ENCODE measurements around the gene IRF7. TPM values are rescaled to one million over a fixed set of nuclear protein-coding genes. Genes with fewer than 3 reads are reported as not detected.

The IRF7 gene
- total RNA-seq, 1 donor from 2014 or later: 10.3 TPM

DNA sequence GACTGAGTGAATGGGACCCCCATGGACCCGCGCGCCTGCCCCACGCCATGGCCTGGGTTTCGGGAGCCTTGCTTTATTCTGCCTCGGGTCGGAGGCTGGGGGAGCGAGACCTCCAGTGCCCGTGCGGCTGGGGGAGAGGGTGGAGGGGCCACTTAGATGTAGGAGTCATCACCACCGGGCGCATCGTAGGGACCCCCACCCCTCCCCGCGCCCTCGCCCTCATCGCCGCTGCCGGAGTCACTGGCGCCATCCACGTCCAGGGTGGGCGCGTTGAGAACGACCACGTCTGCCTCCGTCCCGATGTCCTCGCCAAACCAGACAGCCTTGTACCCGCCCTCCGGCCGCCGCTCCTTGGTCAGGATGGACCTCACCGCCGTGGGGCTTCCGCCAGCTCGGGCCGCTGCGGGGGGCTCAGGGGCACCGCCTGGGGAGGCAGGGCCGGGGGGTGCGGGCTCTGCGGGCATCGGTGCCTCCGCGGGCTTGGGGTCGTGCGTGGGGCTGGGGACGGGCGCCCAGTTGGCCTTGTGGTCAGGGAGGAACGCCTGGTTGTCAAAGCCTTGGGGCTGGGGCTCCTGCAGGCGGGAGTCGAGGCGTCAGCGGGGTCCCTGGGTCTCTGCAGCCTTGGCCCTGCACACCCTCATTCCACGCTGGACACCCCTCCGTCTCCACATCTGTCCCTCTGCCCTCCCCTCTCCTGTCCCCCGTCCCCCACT lies 1.6 kb upstream of the IRF7 start:
- TF ChIP-seq CTCF (IDR thresholded peaks at IDR 0.05; ENCODE audit: borderline replicate concordance): no peak
- H3K27ac ChIP-seq (replicated peaks): no peak overlapping the region
- H3K36me3 ChIP-seq: peaks cover 16% of the 10 kb centered on the region
- H3K4me3 ChIP-seq: no peak overlapping the region
- no peak for DNase-seq
- H3K9me3 ChIP-seq (replicated peaks): no peaks in the 10 kb centered on the region
- intact Hi-C loops (cut with micrococcal nuclease): no loop called here
- peaks cover 46% of the 10 kb centered on the region for H3K4me1 ChIP-seq
- no peaks in the 10 kb centered on the region for H3K27me3 ChIP-seq (ENCODE audit: low read depth)

DNA sequence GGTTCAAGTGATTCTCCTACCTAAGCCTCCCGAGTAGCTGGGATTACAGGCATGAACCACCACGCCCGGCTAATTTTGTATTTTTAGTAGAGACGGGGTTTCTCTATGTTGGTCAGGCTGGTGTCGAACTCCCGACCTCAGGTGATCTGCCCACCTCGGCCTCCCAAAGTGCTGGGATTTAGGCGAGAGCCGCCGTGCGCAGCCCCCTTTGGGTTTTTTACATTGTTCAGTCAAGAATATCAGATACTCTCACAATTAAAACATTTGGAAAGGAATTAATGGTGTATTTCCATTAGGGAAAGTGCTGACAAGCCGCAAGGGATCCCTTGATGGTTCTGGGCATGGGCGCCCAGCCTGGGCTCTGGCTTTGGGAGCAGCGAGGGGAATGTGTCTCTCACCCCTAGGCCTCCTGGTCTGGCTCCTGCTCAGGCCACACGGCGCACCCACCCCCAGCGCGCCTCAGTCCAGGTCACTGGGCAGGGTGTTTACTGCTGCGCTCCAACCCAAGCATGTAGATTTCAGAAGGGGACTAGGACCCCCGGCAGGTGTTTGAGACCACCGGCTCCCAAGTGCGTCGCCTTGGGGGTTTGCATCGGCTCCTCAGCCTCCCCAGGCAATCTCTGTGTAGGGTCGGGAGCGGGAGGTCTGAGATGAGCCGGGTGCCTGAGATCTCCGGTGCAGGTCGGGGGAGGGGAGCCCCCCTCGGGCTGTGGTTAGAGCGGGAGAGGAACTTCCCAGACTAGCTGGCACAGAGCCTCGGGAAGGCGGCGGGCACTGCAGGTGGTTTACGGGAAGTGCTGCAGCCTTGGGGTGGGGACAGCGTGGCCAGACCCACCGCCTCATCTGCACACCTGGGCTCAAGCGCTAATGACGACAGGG lies 809 bp upstream of the IRF7 start:
- intact Hi-C loops (cut with micrococcal nuclease): no loop called here
- DNase-seq: no peak
- H3K36me3 ChIP-seq: peaks cover 24% of the 10 kb centered on the region

DNA sequence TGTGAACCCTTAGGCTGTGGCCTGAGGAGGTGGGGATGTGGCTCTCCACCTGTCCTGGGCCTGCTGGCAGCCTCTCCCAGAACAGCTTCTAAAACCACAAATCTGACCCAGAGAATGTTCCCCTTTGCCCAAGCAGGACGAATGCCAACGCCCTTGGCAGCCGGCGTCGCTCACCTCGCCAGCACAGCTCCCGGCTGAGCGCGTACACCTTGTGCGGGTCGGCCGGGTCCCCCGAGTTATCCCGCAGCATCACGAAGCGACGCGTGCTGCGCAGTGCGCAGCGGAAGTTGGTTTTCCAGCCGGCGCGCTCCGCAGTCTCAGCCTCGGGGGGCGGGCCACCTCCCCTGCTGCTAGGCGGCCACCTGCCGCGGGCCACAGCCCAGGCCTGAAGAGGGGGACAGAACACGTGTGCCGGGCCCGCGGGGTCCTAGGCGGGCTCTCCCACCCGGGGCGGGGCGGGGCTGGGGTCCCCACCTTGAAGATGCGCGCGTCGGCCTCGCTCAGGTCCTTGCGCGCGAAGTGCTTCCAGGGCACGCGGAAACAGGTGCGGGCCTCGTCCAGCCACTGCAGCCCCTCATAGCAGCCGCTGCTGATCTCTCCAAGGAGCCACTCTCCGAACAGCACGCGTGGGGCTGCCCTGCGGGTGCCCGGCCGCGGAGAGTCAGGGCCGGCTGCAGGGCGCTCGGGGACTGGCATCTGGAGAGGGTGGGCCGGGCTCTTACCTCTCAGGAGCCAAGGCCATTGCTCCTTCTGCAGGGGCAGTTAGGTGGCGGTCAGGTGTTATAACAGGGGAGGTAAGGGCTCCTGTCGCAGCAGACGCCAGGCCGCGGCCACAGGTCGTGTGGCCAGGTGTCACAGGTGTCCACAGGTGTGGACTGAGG lies 887 bp downstream of the IRF7 start:
- DNase-seq: peak; percentile 52
- no peak for TF ChIP-seq CTCF (IDR thresholded peaks at IDR 0.05; ENCODE audit: borderline replicate concordance)
- intact Hi-C loops (cut with micrococcal nuclease): no loop called here
- no peaks in the 10 kb centered on the region for H3K27me3 ChIP-seq (ENCODE audit: low read depth)
- H3K36me3 ChIP-seq: peaks cover 41% of the 10 kb centered on the region
- H3K4me1 ChIP-seq: peaks cover 48% of the 10 kb centered on the region
- no peaks in the 10 kb centered on the region for H3K9me3 ChIP-seq (replicated peaks)
- H3K4me3 ChIP-seq: peak overlapping the region; percentile 87
- H3K27ac ChIP-seq (replicated peaks): peak overlapping the region; percentile 98

More for the DNA sequence above, 809 bp upstream of the IRF7 start:
- H3K4me1 ChIP-seq: peaks cover 51% of the 10 kb centered on the region
- peak overlapping the region; percentile 87 for H3K4me3 ChIP-seq
- TF ChIP-seq CTCF (IDR thresholded peaks at IDR 0.05; ENCODE audit: borderline replicate concordance): no peak
- no peaks in the 10 kb centered on the region for H3K27me3 ChIP-seq (ENCODE audit: low read depth)
- H3K27ac ChIP-seq (replicated peaks): peak overlapping the region; percentile 98
- H3K9me3 ChIP-seq (replicated peaks): no peaks in the 10 kb centered on the region

DNA sequence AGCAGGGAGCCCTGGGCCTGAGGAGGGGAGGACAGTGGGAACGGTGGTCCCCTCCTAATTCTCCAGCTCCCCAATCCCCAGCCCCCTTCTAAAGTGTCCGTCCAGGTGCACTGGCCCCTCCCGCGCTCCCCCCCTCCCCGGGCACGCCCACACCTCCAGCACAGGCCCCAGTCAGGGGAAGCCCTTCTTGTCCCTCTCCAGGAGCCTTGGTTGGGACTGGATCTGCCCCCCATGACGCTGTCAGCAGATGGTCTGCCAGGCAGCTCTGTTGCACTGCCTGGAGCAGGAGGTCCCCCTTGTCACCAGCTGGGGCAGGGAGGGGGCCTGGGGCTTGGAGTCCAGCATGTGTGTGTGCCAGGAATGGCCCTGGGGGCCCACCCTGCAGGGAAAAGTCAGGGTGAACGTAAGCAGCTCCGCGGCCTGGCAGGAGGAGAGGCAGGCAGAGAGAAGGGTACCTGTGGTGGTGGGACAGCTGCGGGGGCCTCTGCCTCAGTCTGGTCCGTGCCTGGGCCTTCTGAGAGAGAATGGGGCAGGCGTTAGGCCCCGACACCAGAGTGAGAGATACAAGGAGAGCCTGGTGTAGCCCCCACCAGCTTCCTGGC lies 1.6 kb downstream of the IRF7 start:
- peak overlapping the region; percentile 87 for H3K4me3 ChIP-seq
- no peaks in the 10 kb centered on the region for H3K27me3 ChIP-seq (ENCODE audit: low read depth)
- H3K27ac ChIP-seq (replicated peaks): peak overlapping the region; percentile 98
- intact Hi-C loops (cut with micrococcal nuclease): no loop called here
- peaks cover 48% of the 10 kb centered on the region for H3K4me1 ChIP-seq
- H3K36me3 ChIP-seq: peaks cover 48% of the 10 kb centered on the region
- TF ChIP-seq CTCF (IDR thresholded peaks at IDR 0.05; ENCODE audit: borderline replicate concordance): no peak
- no peaks in the 10 kb centered on the region for H3K9me3 ChIP-seq (replicated peaks)
- DNase-seq: no peak
